PC-3 (cell line): ENCODE results near the gene LGI4.
"Not testable (repeated sequence)": the region's sequence is repeated elsewhere in the genome, so short reads cannot be mapped to it uniquely, and the experiment has no call there.

ENCODE experiments used
- EZH2 ChIP-seq: fragments of 300-600 bp; sonication (generic); IDR thresholded peaks from one replicate; pipeline ENCODE4 v1.6.1; 2017; ENCODE audit warnings: antibody characterized with exemption, mild to moderate bottlenecking, low read length; ENCODE audit not compliant: unreplicated experiment
- TF ChIP-seq, protein P1 (sequence below): fragments of 300-600 bp; sonication (generic); conservative IDR thresholded peaks from 2 replicates; pipeline ENCODE4 v1.5.1; 2017; ENCODE audit warnings: antibody characterized with exemption, low read depth, mild to moderate bottlenecking, low read length

DNA sequence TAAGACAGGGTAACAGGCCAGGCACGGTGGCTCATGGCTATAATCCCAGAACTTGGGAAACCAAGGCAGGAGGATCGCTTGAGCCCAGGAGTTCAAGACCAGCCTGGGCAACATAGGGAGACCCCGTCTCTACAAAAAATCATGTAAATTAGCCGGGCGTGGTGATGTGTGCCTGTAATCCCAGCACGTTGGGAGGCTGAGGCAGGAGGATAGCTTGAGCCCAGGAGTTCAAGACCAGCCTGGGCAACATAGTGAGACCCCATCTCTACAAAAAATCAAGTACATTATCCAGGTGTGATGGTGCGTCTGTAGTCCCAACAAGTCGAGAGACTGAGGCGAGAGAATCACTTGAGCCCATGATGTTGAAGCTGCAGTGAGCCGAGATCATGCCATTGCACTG lies 31.2 kb downstream of the LGI4 start:
- TF ChIP-seq, protein P1, sequence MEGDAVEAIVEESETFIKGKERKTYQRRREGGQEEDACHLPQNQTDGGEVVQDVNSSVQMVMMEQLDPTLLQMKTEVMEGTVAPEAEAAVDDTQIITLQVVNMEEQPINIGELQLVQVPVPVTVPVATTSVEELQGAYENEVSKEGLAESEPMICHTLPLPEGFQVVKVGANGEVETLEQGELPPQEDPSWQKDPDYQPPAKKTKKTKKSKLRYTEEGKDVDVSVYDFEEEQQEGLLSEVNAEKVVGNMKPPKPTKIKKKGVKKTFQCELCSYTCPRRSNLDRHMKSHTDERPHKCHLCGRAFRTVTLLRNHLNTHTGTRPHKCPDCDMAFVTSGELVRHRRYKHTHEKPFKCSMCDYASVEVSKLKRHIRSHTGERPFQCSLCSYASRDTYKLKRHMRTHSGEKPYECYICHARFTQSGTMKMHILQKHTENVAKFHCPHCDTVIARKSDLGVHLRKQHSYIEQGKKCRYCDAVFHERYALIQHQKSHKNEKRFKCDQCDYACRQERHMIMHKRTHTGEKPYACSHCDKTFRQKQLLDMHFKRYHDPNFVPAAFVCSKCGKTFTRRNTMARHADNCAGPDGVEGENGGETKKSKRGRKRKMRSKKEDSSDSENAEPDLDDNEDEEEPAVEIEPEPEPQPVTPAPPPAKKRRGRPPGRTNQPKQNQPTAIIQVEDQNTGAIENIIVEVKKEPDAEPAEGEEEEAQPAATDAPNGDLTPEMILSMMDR: not testable (repeated sequence)
- not testable (repeated sequence) for TF ChIP-seq EZH2
